WI38 (cell line): ENCODE measurements around the gene FRMD4B.
"Not testable (repeated sequence)": the region's sequence is repeated elsewhere in the genome, so short reads cannot be mapped to it uniquely, and the experiment has no call there.

Source experiments
- H3K4me3 ChIP-seq: 2 replicates; pipeline ENCODE4 v1.5.1; 2011; ENCODE audit warnings: low read depth, mild to moderate bottlenecking, control low read depth, low read length
- TF ChIP-seq, protein P1 (sequence below): IDR thresholded peaks from 2 replicates; pipeline ENCODE4 v1.5.1; 2012; ENCODE audit warnings: low read depth, mild to moderate bottlenecking, control low read depth, low read length

FRMD4B gene

DNA sequence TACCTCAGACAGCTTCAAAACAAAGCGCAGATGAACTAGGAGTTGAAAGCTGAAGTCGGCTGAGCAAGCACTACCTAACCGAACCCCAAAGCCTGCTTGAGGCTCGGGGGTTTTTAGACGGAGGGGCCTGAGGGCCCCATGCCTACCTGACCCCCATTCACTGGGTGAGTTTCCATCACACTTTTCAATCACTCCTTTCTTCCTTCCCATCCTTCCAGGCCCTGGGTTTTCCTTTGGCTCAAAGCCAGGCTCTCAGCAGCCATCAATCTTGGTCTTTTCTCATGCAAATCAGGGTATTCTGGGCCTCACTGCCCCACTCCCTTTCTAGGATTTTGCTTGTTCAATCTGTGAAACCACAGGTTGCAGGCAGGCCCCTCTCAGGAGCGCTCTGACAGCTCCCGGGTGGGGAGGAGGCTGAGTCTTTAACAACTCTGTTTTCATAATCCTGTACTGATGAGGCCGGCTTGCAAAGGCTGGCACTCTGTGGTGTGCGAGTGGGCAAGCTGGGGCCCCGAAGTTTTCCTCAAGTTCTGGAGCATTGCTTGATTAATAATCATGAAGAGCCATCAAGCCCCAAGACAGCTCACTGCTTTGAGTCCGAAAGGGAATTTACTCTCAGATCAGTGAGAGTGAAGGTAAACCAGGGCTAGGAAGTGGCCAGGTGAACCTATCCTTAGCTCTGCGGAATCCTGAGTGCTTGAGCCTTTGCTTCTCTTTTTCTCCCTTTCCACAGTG is 97.6 kb downstream of the FRMD4B start:
- no peak overlapping the region for H3K4me3 ChIP-seq

DNA sequence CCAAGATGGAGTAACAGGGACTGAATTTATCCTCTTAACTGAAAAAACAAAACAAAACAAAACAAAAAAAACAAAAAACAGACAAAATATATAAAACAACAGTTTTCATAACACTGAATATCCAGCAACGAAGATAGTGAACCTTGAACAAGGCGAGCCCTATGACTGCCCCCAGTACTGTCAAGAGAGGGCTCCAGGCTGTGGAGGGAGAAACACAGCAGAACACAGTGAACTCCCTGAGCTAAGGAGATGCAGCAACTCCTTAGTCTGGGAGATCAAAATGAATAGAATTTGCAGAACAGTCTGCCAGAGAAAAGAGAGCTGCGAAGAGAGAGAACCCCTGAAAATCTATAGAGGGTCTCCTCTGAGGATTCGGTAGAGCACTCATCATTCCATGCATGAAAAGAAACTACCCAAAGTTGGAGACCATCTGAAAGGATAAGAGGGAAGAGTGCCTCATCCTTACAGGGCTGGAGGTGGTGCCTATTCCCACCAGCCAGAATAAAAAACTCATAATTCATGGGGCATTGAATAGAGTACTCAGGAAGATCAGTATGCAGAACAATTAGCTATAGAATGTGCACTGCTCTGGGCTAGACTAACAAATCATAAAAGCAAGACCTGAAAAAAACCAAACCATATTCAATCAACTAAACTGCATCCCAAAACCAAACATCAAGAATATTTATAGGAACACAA is 101.8 kb downstream of the FRMD4B start:
- TF ChIP-seq, protein P1, sequence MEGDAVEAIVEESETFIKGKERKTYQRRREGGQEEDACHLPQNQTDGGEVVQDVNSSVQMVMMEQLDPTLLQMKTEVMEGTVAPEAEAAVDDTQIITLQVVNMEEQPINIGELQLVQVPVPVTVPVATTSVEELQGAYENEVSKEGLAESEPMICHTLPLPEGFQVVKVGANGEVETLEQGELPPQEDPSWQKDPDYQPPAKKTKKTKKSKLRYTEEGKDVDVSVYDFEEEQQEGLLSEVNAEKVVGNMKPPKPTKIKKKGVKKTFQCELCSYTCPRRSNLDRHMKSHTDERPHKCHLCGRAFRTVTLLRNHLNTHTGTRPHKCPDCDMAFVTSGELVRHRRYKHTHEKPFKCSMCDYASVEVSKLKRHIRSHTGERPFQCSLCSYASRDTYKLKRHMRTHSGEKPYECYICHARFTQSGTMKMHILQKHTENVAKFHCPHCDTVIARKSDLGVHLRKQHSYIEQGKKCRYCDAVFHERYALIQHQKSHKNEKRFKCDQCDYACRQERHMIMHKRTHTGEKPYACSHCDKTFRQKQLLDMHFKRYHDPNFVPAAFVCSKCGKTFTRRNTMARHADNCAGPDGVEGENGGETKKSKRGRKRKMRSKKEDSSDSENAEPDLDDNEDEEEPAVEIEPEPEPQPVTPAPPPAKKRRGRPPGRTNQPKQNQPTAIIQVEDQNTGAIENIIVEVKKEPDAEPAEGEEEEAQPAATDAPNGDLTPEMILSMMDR, result no peak

More for the DNA sequence above, 97.6 kb downstream of the FRMD4B start:
- TF ChIP-seq, protein P1, result no peak

DNA sequence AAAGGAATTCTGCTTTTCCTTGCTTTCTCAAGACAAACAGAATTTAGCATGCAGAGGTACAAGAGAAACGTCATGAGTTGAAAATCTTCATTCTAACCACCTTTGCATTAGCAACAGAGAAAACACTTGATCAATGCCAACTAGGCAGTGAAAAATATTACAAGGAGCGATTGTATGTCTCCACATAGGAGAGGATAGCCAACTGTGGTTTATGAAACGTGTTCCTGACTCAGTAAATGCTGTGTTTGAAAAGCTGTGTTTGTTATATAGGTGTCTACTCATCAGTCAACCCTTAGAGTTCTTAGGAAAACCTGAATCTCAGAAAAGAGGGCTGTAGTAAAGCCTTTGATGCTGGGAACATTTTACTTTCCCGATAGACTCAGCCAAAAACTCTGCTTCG is 102.4 kb downstream of the FRMD4B start:
- no peak overlapping the region for H3K4me3 ChIP-seq
- TF ChIP-seq, protein P1, result no peak

More for the DNA sequence above, 101.8 kb downstream of the FRMD4B start:
- H3K4me3 ChIP-seq, result no peak overlapping the region

GRCh38 chr3:69282181-69282580 is 103.7 kb downstream of the FRMD4B start:
- TF ChIP-seq, protein P1, result no peak
- no peak overlapping the region for H3K4me3 ChIP-seq

DNA sequence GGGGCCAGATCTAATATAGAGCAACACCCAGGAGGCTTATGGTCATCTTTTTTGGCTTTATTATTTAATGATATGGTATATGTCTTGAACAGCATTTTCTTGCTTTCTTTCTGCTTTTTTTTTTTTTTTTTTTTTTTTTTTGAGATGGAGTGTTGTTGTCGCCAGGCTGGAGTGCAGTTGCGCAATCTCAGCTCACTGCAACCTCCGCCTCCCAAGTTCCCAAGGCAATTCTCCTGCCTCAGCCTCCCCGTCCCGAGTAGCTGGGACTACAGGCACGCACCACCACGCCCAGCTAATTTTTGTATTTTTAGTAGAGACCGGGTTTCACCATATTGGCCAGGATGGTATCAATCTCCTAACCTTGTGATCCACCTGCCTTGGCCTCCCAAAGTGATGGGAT is 108.5 kb downstream of the FRMD4B start:
- not testable (repeated sequence) for H3K4me3 ChIP-seq

DNA sequence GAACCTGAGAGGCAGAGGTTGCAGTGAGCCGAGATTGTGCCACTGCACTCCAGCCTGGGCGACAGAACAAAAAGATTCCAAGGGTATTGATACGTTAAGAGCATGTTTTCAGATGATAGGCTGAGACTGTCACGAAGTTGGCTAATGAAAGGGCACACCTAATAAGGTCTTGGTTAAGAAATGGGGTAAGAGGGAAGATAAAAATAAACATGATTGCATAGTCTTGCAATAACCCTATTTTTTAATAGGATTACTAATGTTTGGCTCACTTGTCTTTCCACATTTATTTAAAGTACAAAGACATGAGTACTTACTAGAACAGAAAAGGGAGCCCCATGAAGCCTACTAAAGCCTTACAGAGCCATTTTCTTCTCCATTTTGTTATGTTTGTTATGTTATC is 109.0 kb downstream of the FRMD4B start:
- TF ChIP-seq, protein P1, result no peak
- no peak overlapping the region for H3K4me3 ChIP-seq

GRCh38 chr3:69276191-69276590 is 109.7 kb downstream of the FRMD4B start:
- not testable (repeated sequence) for H3K4me3 ChIP-seq

- TF ChIP-seq, protein P1, result no peak
- no peak overlapping the region for H3K4me3 ChIP-seq
Measured at GRCh38 chr3:69273896-69274295, 112.0 kb downstream of the FRMD4B start.
